Stimulated activated CD8-positive, alpha-beta memory T cell treated with anti-CD3 and anti-CD28 coated beads, Interleukin-4, amount 100 ng/mL, for 1 hour (primary cell): Measurements from ENCODE around the gene GSK3B.
"Not testable (repeated sequence)": the region's sequence is repeated elsewhere in the genome, so short reads cannot be mapped to it uniquely, and the experiment has no call there.

Experiments
- DNase-seq, 2 donors: peaks; one replicate each; pipeline ENCODE4 v3.0.0-alpha.2; 2020; ENCODE audit warnings: low read depth in 2 of 2, low spot score in 1 of 2

The GSK3B gene

DNA sequence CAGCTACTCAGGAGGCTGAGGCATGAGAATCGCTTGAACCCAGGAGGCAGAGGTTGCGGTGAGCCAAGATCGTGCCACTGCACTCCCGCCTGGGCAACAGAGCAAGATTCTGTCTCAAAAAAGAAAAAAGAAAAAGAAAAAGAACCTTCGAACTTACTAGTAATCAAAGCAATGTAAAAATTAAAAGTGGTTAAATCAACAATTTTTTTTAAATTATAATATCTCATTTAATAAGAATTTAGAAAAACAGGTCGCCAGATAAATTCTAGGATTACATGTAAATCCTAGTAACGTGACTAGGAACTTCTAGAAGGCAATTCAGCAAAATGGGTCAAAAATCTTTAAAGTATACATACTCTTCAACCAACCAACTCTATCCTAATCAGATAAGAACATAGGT lies 37.2 kb downstream of the GSK3B start:
- DNase-seq, result no peak

DNA sequence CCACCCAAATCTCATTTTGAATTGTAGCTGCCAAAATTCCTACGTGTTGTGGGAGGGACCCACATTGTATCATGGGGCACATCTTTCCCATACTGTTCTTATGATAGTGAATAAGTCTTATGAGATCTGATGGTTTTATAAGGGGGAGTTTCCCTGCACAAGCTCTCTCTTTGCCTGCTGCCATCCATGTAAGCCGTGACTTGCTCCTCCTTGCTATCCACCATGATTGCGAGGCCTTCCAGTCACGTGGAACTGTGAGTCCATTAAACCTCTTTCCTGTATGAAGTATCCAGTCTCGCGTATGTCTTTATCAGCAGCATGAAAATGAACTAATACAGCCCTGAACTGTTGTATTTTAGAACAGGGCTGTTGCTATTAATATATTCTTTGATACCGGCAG lies 40.6 kb downstream of the GSK3B start:
- not testable (repeated sequence) for DNase-seq

DNA sequence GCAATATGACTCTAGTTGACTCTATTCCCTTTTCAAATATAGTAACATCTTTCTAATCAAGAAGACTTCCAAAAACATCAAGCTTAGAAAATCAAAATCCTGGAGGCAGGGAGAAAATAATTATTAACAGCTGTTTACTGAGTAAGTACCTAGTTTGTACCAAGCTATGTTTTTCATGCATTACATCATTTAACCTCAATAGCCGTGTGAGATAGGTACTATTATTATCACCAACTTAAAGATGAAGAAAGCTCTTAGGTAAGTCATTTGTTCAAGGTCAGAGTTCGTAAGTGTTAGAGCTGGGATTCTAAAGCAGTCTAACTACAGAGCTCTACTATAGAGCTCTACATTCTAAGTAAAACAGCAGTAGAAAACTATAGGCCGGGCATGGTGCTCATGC lies 41.6 kb downstream of the GSK3B start:
- DNase-seq, result no peak

DNA sequence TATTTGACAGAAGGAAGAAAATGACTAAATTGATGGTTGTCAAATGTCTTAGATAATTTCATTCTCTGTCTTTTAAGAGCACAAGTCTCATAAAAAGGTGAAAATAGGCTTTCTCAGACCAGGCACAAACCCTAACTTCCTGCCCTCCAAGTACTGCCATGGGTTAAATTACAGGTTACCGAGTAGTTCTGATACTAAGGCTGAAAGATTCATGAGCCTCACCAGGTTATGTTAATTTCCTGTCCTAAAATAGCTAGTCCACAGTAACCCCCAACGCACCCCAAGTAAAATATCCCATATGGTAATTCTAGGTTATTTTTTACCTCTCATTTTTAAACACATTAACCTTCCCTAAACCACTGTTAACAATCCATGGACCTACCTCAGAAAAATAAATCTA lies 42.0 kb downstream of the GSK3B start:
- DNase-seq, result no peak

DNA sequence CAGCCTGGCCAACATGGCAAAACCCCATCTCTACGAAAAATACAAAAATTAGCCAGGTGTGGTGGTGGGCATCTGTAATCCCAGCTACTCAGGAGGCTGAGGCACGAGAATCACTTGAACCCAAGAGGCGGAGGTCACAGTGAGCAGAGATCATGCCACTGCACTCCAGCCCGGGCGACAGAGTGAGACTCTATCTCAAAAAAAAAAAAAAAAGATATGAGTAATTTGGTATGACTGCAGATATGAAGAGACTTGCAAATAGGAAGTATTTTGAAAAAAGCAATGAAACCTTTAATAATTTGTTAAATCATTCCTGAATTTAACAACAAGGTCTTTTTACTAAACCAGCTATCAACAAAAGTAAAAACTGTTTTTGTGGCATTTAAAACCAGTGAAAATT lies 42.7 kb downstream of the GSK3B start:
- not testable (repeated sequence) for DNase-seq

DNA sequence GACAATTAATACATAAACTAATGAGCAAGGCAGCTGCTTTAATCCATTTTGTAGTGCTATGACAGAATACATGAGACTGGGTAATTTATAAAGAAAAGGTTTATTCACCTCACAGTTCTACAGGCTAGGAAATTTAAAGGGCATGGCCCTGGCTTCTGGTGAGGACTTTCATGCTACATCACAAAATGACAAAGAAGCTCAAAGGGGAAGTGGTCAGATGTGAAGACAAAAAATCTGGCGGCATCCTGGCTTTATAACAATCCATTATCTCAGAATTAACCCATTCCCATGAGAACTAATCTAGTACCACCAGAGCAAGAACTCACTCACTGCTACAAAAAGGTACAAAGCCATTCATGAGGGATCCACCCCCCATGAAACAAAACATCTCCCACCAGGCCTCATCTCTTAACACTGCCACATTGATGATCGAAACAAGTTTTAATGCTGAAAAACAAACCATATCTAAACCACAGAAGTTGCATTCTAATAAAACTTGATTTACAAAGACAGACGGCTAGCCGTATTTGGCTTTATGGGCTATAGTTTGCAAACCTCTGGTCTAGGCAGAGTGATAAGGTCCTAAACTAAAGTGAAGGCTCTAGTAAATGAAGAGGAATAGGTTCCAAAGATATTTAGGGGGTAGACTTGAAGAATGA lies 44.2 kb downstream of the GSK3B start:
- DNase-seq, result no peak

DNA sequence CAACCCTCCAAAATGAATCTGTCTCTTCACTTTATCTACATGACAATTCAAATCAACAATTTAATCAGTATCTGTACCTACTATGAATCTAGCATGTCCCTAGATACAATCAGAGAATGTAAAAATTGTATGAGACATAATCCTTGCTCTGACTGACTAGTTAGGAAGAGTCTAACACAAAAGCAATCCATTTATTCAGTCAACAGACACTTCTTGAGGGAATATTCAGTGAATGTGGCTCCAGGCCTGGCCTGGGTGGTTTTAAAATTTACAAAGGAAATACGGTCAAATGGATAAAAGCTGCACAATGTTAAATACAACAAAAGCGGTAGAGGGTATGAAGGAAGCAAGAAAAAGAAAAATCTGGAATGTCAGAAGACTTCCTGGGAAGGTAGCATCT lies 45.2 kb downstream of the GSK3B start:
- no peak for DNase-seq

DNA sequence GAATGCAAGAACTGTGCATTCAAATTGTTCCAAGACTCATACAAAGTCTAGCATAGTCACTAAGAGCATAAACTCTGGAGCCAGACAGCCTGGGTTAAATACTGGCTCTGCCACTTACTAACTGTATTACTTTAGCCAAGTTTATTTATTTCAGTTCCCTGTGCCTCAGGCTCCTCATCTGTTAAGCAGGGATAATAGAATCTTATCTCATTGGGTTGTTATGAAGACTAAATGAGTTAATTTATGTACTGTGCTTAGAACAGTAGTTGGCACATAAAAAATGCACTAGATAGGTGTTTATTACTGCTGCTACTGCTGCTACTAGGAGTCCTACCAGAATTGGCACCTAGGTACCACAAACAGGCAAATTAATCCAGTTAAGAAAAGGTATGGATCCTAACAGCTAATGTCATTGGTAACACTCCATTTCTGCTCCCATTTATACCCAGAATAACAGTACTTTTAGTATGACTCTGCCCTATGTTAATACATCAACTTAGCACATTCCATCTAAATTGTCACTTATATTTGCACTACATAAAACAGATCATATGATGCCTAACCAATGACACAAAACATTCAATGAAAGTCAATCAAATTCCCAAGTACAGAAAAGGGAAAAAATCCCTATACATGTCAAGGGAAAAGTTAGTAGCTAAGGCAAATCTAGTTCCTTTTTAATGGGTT lies 45.7 kb downstream of the GSK3B start:
- no peak for DNase-seq

DNA sequence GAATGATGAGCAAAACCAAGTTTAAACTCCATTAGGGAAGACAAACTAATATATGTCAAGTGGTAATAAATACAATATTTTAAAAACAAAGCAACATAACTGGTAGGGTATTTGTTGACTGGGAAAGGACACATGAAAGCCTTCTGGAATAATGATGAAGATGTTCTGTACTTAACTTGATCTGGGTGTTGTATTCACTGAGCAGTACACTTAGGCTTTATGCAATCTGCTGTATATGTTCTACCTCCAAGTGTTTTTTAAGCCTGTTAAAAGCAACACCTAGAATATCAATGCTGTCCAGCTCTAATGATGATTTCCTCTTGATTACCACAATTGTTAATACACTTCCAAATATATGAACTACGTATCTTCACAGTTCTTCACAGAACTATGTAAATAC lies 46.6 kb downstream of the GSK3B start:
- no peak for DNase-seq

DNA sequence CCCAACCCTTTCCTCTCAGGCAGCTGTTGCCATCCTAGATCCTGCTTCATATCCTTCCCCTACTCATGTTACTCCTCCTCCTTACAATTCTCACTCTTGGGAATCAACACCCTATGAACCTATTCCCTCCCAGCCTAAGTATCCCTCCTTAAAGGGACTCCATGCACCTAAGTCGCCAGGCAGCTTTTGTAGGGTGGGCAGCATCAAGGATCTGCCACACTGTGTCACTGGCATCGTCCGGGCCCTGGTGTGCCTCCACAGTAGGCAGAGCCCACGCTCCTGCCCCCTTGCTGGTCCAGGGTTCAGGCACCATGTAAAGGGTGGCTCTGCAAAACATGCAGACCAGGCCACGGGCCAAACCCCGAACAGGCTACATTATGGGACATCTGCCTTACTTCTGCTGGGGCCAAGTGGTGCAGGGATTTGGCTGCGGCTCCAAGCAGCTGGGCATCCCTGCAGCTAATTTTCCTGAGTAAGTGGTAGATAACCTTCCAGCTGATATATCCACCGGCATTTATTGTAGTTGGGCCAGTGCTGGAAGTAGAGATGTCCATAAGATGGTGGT lies 53.4 kb downstream of the GSK3B start:
- DNase-seq, result no peak

DNA sequence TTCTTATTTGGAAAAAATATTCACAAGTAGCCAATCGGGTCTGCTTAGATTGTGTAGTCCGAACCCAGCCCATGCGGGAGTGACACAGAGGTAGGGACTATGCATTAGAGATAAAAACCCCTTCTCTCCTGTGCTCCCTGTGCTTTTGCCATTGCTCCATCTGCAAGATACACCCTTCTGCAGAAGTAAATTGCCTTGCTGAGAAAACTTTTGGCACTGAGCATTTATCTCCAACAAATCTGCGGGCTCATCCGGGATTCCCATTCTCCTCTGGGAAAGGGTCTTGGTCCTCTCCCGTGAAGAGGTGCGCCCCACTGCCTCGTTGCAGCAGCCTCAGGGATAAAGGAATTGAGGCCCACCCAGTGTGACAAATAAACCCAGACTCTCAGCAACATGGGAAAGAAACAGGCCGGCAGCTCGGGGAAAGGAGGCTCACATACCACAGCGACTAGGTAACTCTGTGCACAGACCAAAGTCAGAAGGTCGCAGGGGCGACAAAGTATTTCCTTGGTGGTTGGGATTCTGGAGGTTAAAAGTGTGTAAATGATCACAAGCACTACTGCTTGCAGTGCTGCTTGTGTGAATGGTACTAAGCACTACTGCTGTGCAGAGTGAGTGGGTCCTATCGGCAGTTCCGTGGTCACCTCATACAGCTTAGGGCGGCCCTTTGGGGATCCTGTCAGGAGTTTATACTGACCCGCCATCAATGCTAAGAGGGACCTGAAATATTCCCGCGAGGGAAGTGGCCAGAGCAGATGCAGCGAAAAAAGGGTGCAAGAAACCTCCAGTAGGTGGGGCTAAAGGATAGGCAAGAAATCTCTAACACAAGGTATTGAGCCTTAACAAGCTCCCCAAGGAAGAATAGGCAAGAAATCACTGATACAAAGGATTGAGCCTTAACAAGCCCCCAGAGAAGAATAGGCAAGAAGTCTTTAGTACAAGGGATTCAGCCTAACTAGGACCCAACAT lies 54.3 kb downstream of the GSK3B start:
- DNase-seq, result no peak

DNA sequence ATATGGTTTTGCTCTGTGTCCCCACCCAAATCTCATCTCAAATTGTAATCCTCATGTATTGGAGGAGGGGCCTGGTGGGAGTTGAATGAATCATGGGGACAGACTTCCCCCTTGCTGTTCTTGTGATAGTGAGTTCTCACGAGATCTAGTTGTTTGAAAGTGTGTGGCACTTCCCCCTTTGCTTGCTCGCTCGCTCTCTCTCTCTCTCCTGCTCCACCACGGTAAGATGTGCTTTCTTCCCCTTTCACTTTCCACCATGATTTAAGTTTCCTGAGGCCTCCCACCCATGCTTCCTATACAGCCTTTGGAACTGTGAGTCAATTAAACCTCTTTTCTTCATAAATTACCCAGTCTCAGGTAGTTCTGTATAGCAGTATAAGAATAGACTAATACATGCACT lies 60.7 kb downstream of the GSK3B start:
- no peak for DNase-seq

DNA sequence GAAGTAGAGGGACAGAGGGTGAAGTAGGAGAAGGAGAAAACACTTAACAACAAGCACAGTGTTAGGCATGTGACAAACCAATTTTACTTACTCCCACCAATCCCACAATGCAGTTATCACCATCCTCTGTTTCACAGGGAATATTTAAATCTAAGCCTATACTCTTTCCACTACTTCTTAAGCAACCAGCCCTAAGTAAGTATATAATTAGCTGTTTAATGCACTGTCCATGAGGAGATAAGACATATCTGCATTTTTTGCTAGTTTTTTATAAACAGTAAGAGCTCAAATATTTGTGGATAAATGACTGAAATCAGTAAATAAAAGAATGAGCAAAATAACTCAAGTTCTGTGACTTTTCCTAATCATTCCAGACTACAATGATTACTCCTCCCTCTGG lies 62.7 kb downstream of the GSK3B start:
- DNase-seq, result no peak

DNA sequence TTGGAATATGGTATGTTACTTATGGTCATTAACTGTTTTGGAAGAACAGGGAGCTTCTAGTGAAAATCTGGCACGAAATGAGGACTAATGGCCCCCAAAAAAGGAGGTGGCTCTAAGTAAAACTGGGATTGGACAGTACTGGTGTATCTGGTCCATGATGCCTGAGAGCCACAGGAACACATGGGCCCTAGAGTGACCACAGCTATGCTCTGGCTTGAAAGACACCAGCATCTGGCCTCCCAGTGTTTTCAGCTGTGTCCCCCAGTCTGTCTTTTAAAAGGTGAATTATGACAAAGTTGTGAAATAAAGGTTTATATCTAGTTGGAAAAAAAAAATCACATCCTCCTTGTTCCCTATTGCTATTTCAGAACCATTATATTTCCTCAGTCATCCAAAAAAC lies 64.5 kb downstream of the GSK3B start:
- no peak for DNase-seq

DNA sequence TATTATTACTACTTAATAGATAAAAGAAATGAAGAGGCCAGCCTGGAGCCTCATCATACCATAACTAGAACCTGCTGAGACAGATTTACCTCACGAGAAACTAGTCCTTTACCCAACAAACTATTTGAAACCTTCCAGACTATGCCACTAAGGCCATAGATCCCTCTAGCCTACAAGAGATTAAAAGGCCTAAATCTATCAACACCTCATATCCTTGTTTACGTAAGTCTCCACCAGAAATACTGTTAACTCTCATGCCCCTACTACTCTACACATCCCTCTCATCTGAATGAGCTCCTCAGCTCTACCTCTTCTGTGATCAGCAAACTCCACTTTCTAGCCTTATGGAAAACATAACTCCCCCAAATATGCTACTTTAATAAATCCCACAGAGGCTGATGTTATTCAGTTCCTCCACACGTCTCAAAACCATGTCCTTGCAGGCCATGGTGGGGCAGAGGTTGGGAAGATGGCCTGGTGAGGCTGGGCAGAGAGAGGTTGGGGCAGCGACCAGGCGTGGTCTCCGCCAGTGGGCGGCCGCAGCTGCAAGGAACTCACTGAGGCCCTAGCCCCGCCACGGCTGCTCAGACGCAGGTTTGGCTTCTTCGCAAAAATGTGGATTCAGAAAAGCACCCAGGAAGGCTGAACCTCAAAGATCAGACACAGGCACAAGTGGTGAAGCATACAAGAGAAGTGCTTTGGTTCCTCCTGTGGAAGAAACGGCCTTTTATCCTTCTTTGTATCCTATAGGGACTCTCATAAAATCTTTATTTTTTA lies 65.8 kb downstream of the GSK3B start:
- DNase-seq, result no peak

DNA sequence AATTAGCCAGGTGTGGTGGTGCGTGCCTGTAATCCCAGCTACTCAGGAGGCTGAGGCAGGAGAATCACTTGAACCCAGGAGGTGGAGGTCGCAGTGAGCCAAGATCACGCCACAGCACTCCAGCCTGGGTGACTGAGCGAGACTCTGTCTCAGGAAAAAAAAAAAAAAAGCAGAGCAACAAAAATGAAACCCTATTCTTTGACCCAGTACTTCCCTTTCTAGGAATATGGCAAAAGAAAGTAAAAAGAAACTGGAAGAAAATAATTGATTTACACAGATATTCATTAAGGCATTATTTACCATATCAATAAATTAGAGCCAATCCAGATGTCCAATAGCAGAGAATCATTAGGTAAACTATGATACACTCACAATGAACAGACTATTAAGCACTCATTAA lies 67.0 kb downstream of the GSK3B start:
- DNase-seq, result no peak

DNA sequence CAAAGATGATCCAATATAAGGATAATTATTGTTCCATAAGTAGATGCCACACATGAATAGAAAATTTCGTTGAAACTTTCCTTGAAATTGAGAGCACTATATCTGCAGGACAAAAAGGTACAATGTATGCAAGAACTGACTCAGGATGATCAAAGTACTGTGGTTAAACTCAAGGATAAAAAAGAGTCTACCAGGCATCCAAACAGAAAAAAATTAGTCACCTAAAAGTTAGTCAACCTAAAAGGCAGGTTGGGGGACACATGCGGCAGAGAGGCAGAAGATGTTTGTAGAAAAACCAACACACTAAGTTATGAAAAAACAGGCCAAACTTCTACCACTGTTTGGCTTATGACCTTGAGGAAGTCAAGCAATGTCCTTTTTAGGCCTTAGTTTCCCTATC lies 68.7 kb downstream of the GSK3B start:
- no peak for DNase-seq

DNA sequence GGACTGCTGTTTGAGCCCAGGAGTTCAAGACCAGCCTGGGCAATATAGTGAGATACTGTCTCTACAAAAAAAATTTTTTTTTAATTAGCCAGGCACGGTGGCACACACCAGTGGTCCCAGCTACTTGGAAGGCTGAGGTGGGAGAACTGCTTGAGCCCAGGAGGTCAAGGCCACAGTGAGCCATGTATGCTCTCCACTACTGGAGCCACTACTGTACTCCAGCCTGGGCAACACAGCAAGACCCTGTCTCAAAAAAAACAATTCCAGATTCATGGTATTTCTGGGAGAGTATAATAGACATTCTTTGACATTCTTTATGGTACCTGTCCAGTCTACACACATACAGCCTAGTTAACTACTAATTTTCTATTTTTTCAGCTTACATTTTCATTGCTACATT lies 70.1 kb downstream of the GSK3B start:
- no peak for DNase-seq

DNA sequence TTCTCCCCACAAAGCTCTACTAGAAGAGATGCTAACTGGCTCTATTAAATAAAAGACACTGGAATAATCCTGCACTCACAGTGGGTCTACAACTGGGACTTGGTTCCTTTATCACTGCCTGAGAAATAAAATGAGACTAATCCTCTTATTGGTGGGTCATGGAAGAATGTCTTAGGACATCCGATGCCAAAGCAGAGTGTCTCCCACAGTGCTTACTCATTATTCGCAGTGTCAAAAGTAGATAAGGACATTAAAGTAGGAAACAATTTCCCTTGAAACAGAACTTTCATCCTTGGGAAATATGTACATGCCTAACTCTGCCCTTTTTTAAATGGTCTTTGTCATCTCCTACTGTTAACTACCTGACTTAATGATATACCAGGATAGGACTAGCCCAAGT lies 71.5 kb downstream of the GSK3B start:
- DNase-seq, result no peak

DNA sequence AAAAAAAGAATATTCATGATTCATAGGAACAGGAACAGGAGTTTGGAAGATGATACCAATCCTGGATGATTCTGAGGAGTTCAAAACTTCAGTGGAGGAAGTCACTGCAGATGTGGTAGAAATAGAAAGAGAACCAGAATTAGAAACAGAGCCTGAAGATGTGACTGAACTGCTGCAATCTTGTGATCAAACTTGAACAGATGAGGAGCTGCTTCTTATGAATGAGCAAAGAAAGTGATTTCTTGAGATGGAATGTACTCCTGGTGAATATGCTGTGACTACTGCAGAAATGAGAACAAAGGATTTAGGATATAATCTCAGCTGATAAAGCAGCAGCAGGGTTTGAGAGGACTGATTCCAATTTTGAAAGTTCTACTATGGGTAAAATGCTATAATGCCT lies 72.7 kb downstream of the GSK3B start:
- DNase-seq, result no peak

DNA sequence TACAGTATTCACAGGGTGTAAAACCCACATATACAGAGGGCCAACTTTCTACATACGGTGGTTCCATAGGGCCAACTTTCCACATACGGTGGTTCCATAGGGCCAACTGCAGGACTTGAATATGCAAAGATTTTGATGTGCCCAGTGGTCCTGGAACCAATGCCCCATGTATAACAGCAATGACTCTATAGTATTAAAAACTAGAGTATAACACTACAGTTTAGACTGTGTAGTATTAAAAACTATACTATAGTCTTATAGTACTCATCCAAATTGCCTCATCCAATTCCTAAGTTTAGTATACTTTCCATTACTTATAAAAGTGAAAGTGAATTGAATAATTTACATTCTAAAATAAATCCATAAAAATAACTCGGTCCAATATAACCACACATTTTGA lies 75.9 kb downstream of the GSK3B start:
- no peak for DNase-seq
